Stimulated activated CD8-positive, alpha-beta memory T cell treated with anti-CD3 and anti-CD28 coated beads, Interleukin-15, amount 100 ng/mL, for 1 hour (primary cell): ENCODE measurements around the gene NCK2.

Experiments used
- DNase-seq: peaks from one replicate; pipeline ENCODE4 v3.0.0-alpha.2; 2020; ENCODE audit warnings: low read depth

NCK2 gene

DNA sequence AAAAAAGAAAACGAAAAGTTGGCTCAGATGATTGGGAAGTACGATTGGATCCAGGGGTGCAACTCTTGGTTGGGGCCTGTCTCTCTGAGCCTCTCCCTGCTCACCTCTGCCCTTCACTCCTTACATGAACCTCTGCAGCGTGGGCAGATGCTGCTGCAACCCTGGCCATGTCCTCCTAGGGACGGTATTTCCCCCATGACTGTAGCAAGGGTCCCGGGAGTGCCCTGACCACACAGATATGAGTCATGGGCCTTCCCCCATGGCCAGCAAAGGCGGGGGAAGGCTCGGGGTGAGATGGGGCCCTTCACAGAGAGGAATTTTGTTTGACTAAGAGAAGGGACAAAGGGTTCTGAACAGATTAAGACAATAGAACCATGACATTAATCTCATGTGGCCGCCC lies 129.0 kb downstream of the NCK2 start:
- DNase-seq: no peak

DNA sequence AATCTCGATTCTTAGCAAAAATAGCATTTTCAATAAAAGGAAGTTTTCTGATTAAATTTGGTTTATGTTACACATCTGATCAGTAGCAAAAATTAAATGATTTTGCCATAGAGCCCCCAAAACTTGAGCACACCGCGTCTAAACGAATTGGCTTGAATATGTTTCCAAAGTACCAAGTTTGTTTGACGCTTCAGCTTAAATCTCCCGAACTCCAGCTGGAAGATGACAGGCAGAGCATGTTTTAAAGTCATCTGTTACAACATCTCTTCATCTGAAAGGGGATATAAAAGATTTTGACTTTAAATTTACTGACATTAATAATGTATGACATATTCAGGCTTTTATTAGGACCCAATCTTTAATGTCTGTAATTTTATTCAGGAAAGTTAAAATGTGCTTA lies 129.8 kb downstream of the NCK2 start:
- DNase-seq: no peak

DNA sequence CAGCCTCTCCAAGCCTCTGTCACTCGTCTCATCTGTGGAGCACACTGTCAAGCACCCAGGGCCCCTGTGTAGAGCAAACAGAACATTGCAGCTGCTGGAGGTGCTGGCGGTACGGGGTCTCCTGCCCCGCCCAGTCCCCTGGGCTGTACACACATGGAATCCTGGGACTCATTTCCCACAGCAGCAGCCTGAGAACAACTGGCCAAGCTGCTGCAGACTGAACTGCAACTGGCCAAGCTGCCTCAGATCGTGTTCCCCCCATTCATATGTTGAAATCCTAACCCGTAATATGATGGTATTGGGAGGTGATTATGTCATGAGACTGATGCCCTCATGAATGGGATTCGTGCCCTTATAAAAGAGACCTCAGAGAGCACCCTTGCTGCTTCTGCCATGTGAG lies 130.5 kb downstream of the NCK2 start:
- DNase-seq: no peak

DNA sequence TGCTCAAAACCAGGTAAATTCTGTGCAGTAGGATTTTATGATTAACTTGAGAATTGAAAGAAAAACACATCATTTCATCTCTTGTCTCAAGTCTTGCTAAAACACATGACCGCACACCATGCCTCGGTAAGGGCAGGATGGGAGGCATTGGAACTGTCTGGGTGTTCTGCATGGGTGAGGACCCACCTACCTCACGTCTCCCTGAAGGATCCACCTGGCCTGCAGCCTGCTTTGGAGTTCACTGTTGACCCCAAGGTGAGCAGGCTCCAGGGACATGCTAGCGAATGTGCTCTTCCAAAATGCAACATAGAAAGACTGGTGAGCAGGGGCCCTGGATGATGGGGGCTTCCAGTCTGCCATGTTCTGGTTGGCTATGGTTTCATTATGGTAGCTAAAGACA lies 131.5 kb downstream of the NCK2 start:
- no peak for DNase-seq

DNA sequence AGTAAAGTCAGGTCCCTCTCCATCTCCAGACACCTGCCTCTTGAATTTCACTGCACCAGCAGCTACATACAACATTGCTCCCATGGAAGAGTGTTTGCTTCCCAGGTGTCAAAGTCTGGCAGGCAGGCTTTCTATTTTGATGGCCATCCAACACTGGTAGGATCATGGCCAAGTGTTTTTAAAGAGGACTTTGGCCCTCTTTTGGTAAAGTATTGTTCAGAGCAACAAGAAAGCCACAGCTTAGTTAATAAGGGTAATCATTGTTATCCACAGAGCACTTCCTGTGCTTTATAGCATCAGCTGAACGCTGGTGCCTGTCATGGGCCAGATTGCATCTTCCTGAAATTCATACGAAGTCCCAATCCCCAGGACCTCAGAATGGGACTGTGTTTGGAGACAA lies 133.2 kb downstream of the NCK2 start:
- no peak for DNase-seq

DNA sequence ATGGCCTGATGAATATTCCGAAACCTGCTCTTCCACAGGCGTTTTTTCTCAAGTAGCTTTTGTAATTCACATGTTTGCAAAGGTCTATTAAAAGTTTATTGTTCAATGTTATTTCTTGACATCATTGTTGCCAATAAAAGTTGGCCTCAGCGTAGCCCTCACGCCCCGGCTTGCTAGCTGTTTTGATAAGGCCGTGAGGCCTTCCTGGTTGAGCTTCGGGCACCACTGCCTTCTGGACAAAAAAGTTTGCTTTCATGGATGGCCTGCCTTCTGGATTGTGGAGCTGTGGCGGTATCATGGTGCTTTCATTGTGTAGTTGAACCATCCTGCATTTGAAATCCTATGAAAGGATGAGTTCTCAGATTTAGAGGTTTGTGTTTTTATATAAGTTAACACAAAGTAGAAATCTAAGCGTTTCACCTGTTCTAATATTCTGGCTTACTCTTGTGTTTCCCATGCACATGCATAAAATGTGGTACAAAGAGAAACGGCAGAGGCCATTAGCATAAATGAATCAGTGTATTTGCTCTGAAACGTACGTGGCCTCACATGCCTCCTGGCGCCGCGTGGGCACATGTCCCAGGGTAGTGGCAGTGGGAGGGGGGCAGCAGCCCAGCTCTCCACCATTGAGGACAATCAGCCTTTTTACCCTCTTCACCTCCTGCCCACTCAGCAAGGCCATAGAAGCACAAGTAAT lies 134.5 kb downstream of the NCK2 start:
- DNase-seq: no peak

DNA sequence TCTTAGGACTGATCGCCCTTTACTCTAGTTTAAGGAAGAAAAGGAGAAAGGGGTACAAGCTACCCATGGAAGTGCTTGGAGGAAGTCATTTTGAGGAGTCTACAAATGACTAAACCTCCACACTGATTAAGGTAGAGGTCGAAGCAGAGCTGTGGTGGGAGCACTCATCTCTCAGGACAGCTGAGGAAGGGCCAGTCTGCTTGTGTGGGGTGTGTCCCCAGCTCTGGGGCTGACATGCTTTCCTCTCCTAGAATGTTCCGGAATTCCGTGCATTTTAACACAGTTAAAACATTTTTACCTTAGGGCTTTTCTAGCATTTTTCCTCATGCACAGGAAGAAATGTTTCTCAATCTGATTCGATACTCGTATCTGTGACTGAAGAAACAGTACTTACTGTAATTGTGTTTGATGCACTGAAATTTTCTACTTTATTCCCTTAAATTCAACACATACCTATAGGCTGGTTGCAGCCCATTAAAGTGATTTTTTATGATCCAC lies 135.1 kb downstream of the NCK2 start:
- DNase-seq: no peak

DNA sequence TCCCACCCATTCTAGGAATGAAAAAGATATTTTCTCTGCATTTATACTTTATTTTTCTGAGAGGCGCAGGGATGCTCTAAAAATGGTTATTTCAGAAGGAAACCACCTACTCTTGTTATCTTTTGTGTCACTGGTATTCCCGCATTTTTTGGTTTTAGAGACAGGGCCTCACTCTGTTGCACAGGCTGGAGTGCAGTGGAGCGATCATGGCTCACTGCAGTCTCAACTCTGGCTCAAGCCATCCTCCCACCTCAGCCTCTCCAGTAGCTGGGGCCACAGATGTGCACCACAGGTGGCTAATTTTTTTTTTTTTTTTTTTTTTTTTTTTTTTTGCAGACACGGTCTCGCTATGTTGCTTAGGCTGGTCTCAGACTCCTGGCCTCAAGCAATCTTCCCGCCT lies 135.9 kb downstream of the NCK2 start:
- DNase-seq: no peak

DNA sequence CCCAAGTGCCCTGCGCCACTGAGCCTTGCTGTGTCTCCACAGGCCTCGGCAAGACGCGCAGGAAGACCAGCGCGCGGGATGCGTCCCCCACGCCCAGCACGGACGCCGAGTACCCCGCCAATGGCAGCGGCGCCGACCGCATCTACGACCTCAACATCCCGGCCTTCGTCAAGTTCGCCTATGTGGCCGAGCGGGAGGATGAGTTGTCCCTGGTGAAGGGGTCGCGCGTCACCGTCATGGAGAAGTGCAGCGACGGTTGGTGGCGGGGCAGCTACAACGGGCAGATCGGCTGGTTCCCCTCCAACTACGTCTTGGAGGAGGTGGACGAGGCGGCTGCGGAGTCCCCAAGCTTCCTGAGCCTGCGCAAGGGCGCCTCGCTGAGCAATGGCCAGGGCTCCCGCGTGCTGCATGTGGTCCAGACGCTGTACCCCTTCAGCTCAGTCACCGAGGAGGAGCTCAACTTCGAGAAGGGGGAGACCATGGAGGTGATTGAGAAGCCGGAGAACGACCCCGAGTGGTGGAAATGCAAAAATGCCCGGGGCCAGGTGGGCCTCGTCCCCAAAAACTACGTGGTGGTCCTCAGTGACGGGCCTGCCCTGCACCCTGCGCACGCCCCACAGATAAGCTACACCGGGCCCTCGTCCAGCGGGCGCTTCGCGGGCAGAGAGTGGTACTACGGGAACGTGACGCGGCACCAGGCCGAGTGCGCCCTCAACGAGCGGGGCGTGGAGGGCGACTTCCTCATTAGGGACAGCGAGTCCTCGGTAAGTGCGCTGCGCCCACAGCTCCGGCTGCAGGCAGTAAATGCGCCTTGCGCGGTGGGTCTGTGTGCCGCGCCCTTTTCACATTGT lies 136.8 kb downstream of the NCK2 start:
- DNase-seq: no peak

DNA sequence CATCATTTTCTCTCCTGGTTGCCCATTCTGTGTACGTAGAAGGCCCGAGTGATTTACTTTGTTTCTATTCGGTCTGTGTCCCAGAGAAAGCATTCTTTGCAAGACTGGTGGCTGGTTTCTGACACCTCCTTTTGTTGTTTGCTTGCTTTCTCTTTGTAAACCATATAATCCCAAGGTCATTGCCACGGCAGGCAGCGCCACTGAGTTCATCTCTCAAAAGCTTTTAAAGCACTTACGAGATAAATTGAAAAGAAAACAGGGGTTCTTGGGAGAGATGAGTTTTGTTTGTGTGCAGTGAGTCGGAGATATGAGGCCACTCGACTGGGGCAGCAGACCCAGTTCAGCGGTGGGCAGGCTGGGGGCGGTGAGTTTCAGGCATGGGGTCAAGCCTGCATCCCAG lies 137.6 kb downstream of the NCK2 start:
- no peak for DNase-seq

DNA sequence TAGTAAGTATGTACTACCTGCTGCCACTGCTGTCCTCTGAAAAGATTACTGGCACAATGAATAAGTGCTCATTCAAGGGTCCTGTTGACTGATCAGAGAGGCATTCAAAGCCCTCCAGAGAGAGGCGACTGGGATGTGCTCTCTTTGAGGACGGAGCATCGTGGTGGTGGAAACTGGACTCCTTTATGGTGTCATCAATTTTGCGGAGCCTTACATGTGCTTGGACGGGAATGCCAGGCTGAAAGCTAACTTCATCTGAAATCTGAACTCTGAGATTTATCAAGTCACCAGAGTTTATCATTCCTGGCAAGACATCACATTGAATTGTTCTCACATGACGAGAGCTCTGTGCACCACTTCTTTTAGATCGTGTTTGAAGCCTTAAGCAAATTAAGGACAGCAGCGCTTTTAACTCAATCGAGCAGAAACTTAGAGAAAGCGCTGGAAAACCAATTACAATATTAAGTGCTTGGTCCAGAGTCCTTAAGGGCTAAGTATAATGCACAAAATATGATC lies 138.3 kb downstream of the NCK2 start:
- no peak for DNase-seq

DNA sequence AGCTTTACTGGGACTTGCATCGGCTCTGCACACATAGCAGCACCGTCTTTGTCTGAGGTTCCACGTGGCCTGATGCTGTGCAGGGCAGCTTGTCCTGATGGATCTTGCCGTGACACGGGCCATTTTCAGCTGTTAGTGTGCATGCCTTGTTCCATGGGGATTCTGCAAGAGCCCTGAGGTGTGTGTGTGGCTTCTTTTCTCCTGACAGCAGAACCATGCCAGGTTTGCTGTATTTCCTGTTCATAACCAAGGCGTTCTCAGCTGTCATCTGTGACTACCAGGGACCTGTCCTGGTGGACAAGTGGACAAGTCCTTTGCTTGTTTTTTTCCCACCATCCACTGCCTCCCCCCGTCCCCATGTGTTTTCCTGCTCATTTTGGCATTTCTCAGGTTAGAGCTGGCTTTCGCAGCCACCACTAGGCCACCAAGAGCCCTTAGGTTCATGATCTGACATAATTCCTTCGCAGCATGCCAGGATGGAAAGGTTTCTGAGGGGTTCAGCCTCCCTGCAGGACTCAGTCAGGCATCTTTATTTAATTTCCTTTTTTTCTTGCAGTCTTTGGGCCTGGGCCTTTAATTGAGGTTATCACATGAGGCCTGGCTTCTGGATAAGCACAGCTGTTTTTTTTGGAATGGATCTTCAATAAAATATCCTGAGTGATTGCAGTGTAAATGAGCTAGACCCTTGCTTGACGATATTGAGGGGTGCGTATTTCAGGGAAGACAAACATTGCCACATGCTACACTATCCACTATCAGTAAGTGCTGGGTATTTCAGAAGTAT lies 139.4 kb downstream of the NCK2 start:
- no peak for DNase-seq

DNA sequence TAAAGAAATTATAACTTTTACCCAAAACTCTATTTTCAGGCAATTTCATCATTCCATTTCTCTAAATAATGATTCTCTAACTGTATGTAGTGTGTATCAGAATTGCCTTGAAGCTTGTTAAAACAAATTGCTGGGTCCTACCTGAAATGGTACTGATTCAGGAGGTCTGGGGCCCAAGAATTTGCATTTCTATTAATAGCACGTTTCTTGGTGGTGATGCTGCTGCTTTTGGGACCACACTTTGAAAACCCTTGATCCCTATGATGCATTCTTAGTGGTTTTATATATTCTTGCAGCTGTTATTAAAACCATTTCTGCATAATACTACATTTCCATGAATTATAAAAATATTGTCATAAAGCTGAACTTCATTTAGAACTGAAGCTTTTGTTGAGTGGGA lies 140.7 kb downstream of the NCK2 start:
- DNase-seq: no peak

DNA sequence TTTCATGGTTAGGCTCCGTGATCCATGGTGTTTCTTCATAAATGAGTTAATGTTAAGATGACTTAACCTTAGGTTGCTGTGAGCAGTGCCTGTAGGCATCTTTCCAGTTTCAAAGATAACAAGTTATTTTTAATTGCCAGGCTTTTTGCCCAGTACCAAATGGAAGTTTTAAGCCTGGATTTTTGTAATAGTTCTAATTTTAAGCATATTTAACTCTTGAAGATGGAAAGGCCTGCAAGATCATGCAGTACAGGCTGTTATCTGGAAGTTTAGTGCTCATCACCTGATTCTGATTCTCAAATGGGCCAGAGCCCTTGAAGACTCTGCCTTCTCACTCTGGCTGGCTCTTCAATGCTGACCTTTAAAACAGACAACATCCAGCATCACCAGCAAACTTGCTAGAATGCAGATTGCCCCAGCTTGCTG lies 141.3 kb downstream of the NCK2 start:
- no peak for DNase-seq

DNA sequence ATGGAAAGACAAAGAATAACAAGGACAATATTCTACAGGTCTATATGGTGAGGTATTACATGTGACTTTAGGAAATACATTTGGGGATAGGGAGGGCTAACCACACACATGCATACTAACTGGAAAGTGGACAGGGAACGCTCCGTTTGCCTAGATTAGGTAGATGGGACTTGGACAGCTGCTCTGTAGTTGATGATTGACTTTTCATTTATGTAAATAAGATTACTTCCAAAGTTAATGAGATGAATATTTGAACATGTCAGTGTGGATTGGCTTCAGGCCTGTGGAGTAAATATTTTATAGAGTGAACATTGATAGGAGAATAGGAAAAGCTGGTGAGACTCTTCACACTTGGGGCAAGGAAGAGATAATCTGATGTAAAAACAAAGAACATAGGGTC lies 142.0 kb downstream of the NCK2 start:
- no peak for DNase-seq

DNA sequence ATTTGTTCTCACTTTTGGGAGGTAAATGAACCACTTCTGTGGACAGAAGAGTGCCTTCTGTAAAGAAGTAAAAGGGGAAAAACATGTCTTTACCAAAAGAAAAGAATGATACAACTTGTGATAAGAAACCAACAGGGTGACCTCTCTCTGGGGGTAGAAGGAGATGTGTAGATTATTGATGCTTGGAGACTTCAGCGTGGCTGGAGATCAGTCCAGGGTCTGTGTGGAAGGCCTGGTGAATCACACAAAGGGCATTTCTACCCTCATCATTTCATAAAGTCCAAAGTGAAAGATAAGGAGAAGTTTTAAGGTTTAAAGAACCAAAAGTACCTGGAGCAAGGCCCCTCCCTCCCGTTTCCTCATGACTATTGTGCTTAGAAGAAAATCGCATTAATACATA lies 142.5 kb downstream of the NCK2 start:
- DNase-seq: no peak

DNA sequence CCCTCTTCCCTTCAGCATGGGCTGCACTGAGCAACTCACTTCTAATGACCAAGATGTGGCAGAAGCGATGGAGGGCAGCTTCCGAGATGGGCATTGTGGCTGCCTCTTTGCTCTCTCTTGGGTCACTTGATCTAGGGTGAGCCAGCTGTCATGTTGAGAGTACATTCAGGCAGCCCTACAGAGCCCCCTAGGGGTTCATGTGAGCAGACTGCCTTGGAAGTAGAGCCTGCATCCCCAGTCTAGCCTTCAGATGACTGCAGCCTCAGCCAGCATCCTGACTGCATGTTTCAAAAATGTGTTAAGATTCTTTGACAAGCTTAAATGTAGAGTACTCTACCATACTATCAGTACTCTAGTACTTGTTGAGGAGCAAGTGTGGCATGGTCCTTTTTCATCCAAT lies 143.9 kb downstream of the NCK2 start:
- no peak for DNase-seq

DNA sequence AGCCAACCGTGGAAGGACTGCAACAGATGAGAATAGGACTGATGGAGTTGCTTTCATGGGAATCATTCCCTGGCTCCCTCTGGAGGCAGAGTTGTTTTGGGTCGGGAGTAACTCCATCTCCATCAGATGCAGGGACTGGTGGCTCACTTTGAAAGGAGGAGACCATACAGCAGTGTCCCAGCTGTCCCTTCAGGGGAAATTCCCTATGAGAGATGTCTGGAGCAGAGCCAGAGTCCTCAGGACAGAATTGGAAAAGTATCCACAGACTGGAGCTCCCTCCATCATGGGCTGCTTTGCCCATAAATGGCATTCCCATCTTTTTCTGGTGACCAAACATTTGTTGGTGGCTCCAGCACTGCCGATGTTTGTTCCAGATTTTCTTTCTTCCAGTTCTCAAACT lies 144.3 kb downstream of the NCK2 start:
- DNase-seq: no peak

DNA sequence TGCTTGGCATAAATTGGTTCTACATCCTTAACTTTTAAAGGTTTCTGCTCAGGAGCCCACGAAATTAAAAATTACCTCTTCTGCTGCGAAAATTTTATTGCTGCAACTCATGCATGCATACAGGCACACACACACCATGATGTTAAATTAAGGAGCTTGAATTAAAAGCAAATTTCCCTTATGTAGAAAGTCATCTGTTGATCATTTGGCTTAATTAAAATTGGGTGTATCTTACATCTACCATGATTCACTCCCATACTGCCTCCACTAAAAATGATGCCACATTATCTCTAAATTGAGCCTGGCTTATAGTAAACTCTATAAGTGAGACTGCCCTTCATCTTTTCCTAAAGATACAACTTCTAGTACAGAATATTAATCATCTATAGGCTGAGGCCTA lies 145.4 kb downstream of the NCK2 start:
- no peak for DNase-seq

DNA sequence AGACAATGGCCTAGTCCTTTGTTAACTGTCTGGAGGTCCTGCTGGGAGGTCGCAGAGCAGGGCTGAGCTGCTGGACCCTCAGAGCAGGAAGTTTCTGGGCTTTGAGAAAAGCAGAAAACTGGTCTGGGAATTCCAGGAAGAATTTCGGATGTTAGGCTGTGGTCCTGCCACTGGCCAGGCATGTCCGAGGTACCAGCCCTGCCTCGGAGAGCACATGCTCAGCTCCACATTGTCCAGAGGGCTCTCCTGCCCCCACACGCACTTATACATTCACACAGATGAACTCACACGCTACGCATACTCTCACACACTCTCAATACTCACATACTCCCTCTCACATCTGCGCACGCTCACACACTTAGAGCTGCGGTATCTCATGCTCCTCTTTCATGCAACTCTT lies 146.1 kb downstream of the NCK2 start:
- DNase-seq: no peak

DNA sequence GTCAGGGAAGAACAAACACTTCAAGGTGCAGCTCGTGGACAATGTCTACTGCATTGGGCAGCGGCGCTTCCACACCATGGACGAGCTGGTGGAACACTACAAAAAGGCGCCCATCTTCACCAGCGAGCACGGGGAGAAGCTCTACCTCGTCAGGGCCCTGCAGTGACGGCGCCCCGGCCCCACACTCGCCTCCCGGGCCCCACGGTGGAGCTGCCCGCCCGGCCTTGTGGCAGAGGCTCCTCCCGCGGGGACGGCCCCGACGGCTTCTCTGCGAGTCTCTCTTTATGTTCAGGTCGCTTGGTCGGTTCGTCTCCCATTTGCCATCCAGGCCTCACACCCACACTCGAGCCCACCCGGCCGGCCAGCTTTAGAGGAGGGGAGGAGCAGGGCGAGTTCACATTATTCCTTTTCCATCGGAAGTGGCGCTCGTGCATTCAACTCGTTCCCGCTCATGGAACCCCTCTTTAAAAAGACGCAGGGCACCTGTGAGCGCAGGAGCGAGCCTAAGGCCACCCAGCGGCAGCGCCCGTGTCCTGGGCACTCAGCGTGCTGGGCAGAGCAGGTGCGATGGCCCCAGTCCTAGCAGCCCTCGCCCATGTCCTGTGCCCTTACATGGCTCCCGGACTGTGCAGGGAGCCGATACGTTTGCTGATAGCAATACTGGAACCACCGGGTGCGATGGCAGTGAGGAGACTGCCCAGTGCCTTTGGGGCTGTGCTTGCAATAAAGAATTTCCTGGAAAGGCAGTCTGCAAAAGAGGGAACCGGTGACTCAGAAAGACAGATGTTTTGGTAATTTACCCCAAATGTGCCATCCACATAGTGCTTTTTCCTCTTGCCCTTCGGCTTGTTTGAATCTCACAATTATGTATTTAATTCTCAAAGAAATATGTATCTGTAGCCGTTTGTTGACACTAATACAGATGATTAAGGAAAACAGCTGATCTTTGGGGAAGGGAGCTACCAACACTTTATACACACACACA lies 148.6 kb downstream of the NCK2 start:
- DNase-seq: no peak
